Measurements from ENCODE around the gene MRM2.
"Not testable (repeated sequence)": the region's sequence is repeated elsewhere in the genome, so short reads cannot be mapped to it uniquely, and the experiment has no call there.

The MRM2 gene

DNA sequence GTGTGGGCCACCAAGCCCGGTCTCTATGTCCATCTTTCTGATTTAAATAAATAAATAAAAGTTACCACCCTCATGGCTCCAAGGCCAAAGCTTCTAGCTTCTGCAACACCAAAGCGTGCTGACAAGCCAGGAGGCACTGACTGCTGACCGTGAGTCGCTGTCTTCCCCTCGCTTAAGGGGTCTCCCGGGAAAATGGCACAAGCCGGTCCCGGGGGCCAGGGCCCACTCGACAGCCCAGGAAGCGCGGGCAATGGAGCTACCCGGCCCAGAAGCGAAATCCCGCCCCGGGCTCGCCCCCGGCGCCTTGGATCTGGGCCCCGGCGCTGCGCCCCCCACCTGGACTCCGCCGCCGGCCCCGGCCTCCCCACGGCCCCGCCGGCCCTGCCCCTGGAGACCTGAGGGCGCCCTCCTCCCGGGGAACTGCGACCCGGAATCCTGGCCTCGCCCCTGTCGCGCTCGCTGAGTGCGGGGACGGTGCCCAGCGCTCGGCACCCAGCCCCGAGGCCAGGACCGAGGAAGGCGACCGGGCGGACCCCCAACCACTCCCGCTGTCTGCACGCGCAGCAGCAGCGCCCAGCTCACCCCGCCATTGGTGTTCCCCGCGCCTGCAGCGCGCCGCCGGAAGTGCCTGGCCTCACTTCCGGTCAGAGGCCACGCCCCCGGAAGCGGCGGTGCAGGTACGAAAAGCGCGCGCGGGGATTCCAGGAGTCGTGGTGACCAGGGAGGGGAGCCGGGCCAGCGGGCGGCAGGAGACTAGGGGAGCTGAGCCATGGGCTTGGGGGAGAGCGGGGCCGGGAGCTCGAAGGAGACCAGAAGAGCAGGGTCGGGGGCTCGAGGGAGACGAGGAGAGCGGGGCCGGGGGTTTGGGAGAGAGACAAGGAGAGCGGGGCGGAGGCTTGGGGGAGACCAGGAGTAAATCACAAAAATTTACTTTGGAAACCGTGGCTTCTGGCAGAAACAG is at the start of gene MRM2, which contains the start of gene NUDT1:
TSS of gene MRM2 (minus strand) at position 626 of the 961 bp plus-strand sequence. CDS start at position 590, 36 bp downstream.
TSS of gene NUDT1 (plus strand) at position 647 of the 961 bp plus-strand sequence. CDS start 2,349 bp downstream, outside the sequence.
- DNase-seq, result peak; percentile 84

DNA sequence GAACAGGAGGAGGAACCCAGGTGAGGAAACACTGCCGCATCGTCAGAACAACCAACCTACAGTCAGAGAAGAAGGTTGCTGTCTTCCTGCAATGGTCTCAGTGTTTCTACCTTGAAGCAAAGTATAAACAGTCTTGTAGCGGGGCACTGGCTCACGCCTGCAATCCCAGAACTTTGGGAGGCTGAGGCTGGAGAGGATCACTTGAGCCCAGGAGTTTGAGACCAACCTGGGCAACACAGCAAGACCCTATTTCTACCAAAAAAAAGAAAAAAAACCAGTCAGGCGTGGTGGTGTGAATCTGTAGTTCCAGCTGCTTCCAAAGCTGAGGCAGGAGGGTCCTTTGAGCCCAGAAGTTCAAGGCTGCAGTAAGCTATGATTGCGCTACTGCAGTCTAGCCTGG is 48.9 kb upstream of the MRM2 start:
- DNase-seq, result no peak

DNA sequence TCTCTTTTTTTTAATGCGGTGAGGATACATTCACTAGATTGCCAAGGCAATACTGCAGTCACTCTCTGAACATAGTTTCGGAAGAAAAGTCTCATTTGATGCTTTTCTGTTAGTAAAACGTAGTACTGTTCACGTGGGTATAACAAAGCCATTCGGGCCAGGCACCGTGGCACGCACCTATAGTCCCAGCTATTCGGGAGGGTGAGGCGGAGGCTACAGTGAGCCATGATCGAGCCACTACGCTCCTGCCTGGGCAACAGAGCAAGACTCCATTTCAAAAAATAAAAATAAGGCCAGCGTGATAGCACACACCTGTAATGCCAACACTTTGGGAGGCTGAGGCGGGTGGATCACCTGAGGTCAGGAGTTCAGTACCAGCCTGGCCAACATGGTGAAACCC is 47.6 kb upstream of the MRM2 start:
- DNase-seq, result no peak

DNA sequence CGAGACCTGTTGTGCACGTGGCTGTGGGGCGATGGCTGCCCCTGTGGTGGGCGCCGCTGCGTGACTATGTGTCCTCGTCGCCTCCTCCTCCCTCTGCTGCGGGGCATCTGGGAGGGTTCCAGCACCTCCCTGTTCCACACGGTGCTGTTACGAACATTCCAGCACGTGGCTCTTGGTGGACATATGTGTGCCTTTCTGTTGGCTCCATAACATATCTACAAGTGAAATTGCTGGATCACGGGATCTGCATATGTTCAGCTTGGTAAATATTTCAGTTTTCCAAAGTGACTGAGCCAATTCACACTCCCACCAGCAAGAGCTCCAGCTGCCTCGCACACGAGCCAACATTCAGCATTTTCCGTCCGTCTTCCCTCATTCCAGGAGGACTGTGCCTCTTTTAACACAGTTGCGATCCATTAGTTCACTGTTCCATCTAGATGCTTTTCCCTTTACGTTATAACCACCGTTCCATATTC is 47.1 kb upstream of the MRM2 start:
- DNase-seq, result no peak

DNA sequence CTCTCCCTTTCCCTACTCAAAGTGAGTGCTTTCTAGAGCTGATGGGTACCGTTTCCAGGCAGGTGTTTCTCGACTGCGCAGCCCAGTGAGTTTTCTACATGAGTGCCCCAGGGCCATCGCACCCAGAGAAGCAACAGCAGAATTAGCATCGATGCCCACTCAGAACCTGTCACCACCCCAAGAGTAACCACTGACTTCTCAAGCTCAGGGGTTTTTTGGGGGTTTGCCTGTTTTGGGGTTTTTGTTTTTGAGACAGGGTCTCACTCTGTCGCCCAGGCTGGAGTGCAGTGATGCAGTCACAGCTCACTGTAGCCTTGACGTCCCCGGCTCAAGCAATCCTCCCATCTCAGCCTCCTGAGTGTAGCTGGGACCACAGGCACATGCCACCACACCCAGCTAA is 46.5 kb upstream of the MRM2 start:
- DNase-seq, result no peak

DNA sequence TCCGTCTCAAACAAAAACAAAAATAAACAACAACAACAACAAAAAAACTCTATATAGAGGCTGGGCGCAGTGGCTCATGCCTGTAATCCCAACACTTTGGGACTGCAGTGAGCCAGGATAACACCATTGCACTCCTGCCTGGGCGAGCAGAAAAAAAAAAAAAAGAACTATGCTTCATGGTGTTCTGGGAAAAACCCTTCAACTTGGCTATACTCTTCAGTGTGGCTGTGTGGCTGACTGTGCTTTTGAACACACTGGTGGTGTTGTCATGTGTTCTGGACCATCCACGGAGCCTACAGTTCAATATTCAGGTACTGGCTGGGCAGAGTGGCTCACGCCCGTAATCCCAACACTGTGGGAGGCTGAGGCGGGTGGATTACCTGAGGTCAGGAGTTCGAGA is 45.7 kb upstream of the MRM2 start:
- no peak for DNase-seq

DNA sequence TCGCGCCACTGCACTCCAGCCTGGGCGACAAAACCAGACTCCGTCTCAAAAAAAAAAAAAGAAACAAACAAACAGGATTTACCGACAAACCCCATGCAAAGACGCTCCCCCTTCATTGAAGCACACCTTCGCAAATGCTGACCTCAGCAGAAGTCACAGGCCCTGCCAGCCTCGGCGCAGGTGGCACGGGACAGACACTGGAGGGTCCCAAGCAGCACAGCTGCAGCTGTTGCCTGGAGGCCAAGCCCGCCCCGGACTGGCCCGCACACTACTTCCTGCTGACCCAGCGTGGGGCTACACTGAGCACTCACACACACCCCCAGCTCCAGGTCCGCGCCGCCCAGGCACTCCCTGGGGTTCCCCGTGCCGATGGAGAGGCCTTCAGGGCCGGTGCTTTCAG is 41.1 kb upstream of the MRM2 start:
- no peak for DNase-seq

DNA sequence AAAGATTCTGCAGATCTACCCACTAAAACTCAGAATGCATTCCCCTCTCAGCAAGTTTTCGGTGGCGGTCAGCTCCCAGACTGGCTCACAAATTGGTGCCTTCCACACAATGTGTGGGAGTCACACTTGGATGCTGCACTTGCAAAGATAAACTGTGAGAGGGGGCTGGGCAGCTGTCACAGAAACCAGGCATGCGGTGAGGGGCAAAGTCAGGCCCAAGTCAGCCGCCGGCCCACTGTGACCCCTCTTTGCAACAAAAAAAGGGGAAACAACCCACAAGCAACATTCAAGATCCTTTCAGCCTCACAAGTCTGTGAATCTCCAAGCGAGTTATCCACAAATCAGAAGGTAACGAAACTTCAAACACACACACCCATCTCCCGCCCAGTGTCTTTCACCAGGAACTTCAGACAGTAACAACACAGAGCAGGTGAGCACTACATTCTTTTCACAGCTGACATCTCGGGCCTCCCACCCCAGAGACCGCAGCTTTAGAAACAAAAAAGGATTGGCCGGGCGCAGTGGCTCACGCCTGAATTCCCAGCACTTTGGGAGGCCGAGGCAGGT is 40.3 kb upstream of the MRM2 start:
- DNase-seq, result no peak

DNA sequence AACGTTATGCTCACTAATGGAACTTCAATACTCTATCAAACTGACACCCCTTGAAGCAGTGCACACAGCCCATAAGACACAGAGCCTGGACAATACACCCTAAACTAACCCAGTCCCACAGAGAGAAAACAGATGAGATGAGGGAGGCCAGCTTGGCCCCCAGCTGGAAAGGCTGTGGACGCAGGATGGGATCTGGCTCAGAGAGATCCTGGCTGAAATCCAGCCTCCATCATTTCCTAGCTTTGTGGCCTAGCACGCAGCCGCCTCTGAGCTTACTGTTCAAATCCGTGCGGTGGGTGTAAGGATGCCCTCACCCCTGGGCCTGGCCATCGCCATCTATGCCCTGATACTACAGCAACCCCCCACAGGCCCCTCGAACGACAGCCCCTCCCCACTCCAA is 39.5 kb upstream of the MRM2 start:
- DNase-seq, result no peak

DNA sequence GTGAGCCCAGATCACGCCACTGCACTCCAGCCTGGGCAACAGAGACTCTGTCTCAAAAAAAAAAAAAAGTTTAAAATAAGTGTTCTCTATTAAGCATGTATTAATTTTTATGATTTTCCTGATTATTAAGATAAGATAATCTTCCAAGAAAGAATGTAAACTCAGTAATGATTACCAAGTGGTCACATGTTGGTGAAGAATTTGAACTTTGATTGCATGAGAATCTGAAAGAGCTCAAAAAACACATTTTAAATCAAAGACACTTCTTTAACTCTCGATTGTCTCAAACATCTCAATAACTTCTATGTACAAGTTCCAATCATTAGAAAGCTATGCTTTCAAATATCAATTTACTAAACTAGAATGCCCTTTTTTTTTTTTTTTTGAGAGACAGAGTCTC is 38.4 kb upstream of the MRM2 start:
- no peak for DNase-seq

DNA sequence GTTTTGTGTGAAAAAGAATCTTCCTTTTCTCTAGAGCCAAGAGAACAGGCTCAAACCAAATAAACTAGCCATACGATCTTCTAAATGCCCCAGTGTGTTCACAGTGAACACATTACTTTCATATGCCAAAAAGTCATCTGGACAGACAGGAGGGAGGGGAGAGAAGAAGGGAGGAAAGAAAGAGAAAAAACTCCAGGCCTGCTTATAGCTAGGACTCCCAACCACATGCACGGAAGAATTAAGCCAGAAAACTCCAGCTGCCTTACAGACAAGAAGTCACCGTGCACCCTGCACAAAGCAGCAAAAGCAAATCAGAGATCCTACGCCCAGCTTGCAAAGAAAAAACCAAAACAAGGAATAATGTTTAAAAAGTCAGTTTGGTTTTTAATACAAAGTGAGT is 37.9 kb upstream of the MRM2 start:
- DNase-seq, result no peak

DNA sequence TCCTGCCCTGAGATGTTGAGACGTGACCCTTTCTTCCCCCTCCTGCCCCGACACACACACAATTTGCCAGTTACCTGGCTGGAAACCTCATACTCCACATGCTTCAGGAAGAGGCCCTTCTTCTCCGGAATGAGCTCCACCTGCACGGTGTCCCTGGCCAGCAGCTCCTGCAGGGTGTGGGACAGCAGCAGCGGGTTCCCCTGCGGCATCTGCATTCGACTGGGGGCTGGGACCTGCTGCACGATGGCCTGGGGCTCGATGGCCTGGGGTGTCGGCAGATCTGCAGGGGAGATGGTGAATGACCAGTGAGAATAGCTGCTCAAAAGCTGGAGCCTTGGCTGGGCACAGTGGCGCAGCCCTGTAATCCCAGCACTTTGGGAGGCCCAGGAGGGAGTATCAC is 36.0 kb upstream of the MRM2 start:
- DNase-seq, result no peak

DNA sequence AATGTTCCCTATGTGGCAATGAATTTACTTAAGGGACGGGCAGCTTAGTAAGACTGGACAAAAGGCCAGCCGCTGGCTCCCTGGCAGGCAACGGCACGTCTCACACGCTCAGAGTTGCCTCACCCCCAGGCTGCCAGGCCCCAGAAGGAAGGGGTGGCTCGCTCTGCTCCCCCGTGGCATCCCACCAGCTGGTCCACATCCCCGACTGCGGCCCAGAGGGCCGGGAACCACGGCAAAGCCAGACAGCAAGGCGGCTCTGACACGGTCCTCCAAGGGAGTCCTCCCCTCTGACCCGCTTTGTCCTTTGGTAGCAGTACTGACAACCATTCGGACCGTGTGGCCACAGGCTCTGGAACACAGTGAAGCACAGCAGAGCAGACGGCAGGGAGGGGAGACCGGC is 34.1 kb upstream of the MRM2 start:
- DNase-seq, result no peak

DNA sequence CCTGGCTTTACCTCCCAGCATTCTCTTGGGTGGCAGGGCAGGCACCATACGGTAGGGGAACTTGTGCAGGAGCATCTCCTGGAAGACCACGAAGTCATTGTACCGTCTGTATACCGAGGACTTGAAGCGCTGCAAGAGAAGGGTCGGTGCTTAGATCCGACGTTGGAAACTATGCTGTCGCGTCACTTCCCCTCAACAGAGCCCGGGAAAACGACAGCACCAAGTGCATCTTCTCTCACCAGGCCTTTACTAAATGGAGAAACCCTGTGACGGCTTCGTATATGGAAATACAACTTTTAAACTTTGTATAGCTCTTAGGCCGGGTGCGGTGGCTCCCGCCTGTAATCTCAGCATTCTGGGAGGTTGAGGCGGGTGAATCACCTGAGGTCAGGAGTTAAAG is 33.1 kb upstream of the MRM2 start:
- DNase-seq, result no peak

DNA sequence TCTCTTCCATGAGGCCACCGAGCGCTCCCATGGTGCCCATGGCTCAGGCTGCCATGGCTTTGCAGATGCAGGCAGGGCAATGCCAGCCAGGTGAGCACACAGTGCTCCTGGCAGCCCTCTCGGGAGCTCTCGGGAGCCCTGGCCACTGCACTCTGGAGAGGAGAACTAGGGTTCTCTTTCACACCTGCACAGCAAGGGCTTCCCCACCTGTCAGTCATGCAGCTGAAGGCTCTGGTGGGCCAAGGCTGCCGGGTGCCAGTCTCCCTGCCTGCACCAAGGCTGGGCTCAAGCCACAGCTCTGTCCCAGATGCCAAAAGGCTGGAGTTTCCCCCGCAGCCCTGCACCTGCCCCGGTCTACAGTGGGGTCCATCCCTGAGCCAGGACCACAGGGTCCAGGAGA is 32.7 kb upstream of the MRM2 start:
- no peak for DNase-seq

DNA sequence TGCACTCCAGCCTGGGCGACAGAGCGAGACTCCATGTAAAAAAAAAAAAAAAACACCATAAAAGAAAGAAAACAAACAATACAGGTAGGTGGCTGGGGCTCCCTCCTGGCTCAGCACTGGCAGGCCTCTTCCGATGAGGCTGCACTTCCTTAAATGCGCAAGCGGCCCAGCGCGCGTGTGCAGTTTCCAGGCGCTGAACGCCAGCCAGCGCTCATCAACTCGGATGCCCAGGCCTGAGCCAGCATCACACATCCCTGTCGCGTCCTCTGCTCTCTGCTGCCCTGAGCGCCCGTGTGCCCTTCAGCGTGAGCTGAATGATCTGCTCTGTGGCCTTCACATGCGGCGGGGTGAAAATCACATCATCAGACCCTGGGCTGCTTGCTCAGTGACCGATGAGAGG is 31.9 kb upstream of the MRM2 start:
- DNase-seq, result no peak

DNA sequence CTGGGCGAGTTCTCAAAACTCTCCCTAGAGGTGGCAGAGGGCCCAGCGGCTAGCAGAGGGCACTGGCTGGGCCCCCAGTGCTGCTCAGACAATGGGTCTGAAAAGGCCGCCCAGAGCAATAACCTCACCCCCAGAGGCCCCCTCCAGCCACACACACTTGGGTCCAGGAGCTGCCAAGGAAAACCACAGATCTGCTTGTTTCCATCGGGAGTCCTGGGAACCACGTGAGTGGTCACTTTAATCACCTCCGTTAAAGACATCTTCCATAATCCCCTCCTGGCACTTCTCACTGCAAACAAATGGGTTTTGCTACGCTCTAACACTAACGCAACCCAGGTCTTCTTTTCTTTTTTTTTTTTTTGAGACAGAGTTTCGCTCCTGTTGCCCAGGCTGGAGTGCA is 30.0 kb upstream of the MRM2 start:
- DNase-seq, result no peak

DNA sequence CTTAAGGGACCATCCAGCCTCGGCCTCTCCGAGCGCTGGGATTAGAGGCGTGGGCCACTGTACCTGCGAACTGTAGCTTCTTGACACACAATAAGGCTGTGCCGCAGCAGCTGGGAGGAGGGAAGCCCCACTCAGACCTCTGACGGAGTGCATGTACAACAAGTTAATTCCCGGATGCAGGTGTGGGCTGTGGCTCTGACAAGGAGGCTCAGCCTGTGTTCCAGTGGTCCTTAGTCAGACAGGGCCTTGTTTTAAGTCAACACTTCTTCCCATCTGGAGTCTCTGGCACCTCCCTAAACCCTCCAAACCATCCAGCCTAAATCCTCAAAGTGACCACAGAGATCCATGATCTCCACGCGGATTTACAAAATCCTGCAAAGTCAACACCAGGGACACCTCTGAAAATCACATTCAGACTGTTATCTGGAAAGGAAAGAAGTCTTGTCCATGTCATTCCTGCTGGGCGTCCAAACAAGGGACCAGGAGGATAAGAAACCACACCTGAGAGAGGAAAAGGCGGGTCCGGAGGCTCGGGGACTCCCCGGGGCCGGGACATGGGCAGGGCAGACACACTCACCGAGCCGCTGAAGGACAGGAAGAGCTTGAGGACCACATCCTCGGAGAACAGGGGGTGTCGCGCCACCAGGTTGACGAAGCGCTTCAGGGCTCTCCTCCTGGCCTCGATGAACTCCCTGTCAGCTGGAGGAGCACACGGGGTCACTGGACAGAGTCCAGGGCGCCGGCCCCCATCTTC is 29.4 kb upstream of the MRM2 start:
- no peak for DNase-seq

DNA sequence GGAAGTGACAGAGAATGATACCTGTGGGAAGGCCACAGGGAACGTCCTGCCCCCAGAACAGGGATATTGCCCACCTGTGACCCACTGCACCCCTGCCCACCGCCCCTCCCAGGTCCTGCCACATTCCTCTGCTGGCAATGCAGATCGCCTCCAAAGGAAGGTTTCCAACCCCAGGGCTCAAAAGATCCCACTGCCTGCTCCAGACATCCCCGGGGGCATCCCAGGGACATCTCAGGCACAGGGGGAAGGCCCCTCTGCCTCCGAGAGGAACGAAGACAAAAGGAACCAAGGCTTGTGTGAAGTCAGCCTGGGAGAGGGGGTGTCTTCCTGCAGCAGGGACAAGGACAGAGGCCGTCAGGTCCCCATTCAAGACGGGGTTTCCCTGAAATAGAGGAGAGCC is 28.5 kb upstream of the MRM2 start:
- no peak for DNase-seq

DNA sequence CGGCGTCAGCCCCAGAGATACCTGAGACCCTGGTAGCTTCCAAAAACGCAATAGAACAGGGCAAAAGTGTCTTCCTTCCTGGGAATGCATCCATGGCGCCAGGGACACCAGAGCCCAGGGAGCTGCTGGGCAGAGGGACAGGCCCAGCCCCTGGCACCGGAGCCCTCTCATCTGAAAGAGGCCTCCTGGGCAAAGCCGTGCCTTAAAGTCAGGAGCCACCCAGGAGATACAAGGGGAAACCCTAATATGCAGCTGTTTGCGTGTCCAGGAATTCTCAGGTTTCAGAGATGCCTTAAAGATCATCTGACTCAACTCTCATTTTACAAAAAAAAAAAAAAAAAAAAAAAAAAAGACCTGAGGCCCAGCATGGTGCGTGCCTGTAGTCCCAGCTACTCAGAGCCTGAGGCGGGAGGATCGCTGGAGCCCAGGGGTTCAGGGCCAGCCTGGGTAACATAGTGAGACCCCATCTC is 28.0 kb upstream of the MRM2 start:
- no peak for DNase-seq

DNA sequence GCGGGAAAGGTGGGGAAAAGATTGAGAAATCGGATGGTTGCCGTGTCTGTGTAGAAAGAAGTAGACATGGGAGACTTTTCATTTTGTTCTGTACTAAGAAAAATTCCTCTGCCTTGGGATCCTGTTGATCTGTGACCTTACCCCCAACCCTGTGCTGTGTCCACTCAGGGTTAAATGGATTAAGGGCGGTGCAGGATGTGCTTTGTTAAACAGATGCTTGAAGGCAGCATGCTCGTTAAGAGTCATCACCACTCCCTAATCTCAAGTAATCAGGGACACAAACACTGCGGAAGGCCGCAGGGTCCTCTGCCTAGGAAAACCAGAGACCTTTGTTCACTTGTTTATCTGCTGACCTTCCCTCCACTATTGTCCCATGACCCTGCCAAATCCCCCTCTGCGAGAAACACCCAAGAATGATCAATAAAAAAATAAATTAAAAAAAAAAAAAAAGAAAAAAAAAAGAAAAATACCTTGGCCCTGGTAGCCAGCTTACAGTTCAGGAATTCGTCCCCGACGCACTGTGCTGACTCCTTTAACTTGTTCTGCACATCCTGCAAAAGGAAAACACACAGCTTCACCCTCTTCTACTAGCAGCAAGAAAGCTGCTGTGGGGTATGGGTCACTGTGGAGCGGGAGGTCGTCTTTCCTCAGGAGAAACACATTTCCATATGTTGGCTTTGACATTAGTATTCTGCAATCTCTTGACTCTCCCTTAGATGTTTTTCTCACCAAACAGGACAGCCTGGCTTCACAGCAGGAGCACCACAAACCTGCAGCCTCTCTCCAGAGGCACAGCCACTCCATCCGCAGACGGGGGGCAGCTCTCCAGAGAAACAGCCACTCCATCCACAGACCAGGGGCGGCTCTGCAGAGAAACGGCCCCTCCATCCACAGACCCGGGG is 27.3 kb upstream of the MRM2 start:
- not testable (repeated sequence) for DNase-seq

DNA sequence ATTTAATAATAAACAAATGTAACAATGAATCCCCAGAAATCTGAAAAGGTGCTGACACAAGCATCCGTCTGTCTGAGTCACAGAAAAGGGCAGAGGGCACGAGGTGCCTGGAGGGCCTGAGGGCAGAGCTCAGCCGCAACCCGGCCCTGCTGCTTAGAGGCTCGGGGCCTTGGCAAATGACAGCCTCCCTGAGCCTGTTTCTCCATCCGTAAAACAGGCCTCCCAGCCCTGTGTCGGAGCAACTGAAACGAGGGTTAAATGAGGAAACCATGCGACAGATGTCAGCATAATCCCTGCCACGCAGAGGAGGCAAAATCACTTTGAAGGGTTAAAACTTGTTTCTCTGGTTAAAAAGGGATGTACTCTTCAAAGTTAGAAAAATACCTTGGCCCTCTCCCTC is 24.9 kb upstream of the MRM2 start:
- no peak for DNase-seq

All from activated CD4-positive, alpha-beta T cell treated with anti-CD3 and anti-CD28 coated beads, Interleukin-2, amount 50 U/mL, for 16 hours (primary cell).